ENCODE measurements around the gene SELENOT.
"Not testable (repeated sequence)": the region's sequence is repeated elsewhere in the genome, so short reads cannot be mapped to it uniquely, and the experiment has no call there.

Gene SELENOT

DNA sequence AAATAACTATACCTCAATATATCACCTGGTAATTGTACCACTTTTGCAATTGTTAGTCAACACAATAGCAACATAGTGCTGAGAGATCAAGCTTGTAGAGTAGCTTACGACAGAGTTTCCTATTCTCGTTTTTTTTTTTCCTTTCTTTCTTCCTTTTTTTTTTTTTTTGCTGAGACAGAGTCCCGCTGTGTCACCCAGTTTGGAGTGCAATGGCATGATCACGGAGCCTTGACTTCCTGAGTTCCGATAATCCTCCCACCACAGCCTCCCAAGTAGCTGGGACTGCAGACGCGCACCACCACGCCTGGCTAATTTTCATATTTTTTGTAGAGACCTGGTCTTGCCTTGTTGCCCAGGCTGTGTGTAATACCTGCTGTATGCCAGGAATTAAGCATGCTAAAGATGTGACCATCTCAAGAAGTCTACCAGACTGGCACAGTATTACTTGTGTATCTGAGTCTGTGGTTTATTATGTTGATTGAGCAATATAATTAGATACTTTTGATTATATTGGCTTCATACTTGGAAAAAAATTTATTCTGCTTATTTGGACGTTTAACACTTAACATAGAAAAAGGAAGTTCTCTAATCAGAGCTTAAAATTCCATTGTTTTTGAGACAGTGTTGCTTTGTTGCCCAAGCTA is 3.0 kb downstream of the SELENOT start:
- peak; percentile 89 for DNase-seq
- in situ Hi-C loops (cut with MboI; ENCODE audit: low pct_unique_long_range_greater_than_20kb, low sequenced_read_pairs) = no loop called here

- in situ Hi-C loops (cut with MboI; ENCODE audit: low pct_unique_long_range_greater_than_20kb, low sequenced_read_pairs) = no loop called here
Observed at GRCh38 chr3:150607267-150608065, 4.3 kb downstream of the SELENOT start.

DNA sequence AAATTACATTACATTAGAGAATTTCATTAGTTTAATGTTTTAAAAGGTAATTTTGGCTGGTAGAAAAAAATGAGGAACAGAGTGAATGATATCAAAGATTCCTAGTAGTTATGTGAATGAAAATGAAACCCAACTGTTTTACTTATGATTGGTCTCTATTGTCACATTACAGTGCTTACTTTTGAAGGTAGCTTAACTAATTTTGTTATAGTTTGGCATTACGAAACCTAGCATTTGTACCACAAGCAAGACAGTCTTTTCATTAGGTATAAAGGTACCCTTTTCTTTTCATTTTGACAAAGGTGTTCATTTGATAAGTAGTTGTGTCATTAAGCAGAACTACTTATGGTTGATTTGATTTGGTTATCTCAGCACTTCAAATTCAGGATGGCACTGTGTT is 6.9 kb downstream of the SELENOT start:
- in situ Hi-C loops (cut with MboI; ENCODE audit: low pct_unique_long_range_greater_than_20kb, low sequenced_read_pairs) = no loop called here
- DNase-seq = no peak

More at GRCh38 chr3:150607267-150608065, 4.3 kb downstream of the SELENOT start:
- no peak for DNase-seq

- no peak for DNase-seq
- in situ Hi-C loops (cut with MboI; ENCODE audit: low pct_unique_long_range_greater_than_20kb, low sequenced_read_pairs) = no loop called here
Observed at GRCh38 chr3:150610785-150611184, 7.7 kb downstream of the SELENOT start.

DNA sequence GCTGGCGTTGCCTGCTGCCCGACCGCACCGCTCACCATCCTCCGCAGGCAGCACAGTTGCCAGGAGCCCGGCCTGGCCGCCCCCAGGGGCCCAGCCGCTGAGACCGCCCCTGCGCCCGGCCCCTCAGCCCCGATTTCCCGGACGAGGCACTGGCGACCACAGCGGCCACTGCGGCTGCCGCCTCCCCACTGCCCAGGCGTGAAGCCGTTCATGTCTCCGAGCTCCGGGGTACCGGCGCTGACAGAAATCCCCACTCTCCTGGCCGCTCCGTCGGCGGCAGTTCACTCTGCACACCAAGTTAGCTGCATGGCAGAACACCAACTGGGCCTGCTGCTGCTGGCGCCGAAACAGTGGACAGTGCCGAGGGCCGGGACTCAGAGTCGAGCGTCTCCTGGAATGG is 8.5 kb downstream of the SELENOT start:
- in situ Hi-C loops (cut with MboI; ENCODE audit: low pct_unique_long_range_greater_than_20kb, low sequenced_read_pairs) = no loop called here
- no peak for DNase-seq

DNA sequence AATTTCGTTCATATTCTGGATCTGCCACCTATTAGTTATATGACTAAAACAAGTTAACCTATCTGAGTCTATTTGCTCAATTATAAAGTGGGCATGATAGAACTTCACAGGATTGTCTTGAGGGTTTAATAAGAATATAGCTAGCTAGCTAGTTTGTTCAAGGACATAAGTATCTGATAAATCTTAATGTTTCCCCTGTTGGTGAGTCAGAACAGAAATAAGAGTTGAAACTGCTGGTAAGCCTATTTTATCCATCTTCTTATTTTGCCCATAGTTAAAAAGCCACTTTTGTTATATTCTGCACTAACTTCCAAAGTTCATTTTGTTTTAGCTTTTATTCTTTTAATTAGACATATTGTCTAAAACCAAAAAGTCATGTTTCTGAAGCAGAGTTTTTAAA is 9.4 kb downstream of the SELENOT start:
- in situ Hi-C loops (cut with MboI; ENCODE audit: low pct_unique_long_range_greater_than_20kb, low sequenced_read_pairs) = no loop called here
- no peak for DNase-seq

GRCh38 chr3:150613034-150613433 is 9.9 kb downstream of the SELENOT start:
- in situ Hi-C loops (cut with MboI; ENCODE audit: low pct_unique_long_range_greater_than_20kb, low sequenced_read_pairs) = no loop called here
- no peak for DNase-seq

GRCh38 chr3:150613709-150614480 is 10.8 kb downstream of the SELENOT start:
- no peak for DNase-seq
- in situ Hi-C loops (cut with MboI; ENCODE audit: low pct_unique_long_range_greater_than_20kb, low sequenced_read_pairs) = no loop called here

DNA sequence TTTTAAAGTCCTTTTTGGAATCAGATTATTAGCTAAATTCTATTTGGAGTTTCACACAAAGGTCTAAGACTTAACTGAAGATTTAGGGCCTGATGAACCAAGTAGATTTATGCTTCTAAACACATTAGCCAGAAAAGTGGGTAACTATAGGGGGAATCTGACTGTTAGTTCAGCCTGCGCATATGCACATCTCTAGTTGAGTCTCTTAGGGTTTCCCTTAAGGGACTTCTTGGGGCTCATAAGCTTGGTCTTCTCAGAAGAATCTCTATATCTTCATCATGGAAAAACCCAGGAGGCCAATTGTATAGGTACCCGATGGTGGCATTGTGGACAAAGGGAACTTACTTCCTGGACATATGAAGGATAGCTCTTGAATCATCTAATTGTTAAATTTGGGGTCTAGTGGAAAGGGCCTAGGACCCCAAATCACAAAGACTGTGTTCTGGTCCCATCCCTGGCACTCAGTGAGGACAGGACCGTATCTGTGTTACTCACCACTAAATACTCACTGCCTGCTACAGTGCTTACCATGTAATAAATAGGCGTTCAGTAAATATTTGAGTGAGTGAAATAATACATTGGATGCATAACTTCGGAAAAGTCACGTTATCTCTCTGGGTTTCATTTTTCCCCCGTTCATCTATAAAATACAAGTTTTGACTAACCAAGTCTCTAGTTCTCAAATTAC is 17.0 kb downstream of the SELENOT start:
- in situ Hi-C loops (cut with MboI; ENCODE audit: low pct_unique_long_range_greater_than_20kb, low sequenced_read_pairs) = no loop called here
- DNase-seq = no peak

GRCh38 chr3:150622955-150623354 is 19.8 kb downstream of the SELENOT start:
- DNase-seq; in situ Hi-C loops (cut with MboI; ENCODE audit: low pct_unique_long_range_greater_than_20kb, low sequenced_read_pairs): not testable (repeated sequence)

GRCh38 chr3:150623945-150624344 is 20.8 kb downstream of the SELENOT start:
- DNase-seq = no peak
- in situ Hi-C loops (cut with MboI; ENCODE audit: low pct_unique_long_range_greater_than_20kb, low sequenced_read_pairs) = no loop called here

DNA sequence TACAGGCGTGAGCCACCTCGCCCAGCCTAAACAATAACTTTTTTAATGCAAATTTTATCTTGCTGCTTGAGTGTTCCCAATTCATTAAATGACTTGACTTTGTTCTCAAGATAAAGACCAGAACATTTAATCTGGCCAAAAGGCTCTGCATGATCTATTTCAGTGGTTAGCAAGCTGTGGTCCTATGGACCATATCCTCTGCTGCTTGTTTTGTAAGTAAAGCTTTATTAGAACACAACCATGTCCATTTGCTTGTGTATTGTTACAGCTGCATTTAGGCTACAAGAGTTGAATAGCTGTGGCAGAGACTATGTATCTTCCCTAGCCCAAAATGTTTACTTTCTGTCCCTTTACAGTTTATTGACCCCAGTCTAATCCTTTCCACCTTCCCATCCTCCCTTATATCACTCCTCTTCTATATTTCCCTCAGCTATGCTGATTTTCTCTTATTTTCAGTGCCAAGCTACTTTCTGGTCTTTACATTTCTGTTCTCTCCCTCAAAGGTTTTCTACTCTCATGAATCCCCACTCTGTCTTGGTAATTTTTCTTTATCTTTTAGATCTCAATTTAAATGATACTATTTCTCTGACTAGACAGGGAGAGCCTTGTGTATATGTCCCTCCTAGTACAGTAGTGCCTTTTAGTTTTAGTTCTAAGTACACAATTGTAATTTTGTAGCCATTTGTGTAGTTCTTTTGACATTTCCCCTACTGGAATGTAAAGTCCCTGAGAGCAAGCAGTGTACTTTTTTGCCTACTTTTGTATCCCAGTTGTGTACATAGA is 23.2 kb downstream of the SELENOT start:
- in situ Hi-C loops (cut with MboI; ENCODE audit: low pct_unique_long_range_greater_than_20kb, low sequenced_read_pairs) = no loop called here
- DNase-seq = no peak

DNA sequence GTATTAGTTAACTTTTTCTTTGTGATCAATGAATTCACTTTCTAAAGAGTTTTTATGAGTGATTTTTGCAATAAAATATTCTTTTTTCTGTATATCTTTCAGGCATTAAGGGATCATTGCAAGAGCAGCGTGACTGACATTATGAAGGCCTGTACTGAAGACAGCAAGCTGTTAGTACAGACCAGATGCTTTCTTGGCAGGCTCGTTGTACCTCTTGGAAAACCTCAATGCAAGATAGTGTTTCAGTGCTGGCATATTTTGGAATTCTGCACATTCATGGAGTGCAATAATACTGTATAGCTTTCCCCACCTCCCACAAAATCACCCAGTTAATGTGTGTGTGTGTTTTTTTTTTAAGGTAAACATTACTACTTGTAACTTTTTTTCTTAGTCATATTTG is 24.4 kb downstream of the SELENOT start:
- DNase-seq = no peak
- in situ Hi-C loops (cut with MboI; ENCODE audit: low pct_unique_long_range_greater_than_20kb, low sequenced_read_pairs) = no loop called here

DNA sequence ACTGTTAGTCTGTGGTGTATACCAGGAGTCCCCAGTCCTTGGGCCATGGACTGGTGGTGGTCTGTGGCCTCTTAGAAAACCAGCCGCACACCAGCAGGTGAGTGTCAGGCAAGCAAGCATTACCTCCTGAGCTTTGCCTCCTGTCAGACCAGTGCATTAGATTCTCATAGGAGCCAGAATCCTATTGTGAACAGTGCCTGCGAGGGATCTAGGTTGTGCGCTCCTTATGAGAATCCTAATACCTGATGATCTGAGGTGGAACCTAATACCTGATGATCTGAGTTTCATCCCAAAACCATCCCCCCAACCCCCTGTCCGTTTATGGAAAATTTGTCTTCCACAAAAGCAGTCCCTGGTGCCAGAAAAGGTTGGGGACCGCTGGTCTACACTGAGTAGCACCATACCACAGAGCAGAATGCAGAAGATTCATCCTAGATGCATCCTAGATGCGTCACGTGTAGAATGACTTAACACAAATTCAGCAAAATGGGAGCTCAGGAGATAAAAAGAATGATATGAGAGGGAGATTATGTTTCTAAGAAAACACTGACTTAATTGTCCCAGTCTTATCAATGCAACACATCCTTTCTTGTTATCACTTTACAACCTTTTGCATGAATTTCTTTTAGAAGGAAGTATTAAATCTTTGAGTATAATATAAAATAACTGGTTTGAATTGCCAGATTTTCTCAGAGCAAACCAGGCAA is 28.5 kb downstream of the SELENOT start:
- in situ Hi-C loops (cut with MboI; ENCODE audit: low pct_unique_long_range_greater_than_20kb, low sequenced_read_pairs) = no loop called here
- no peak for DNase-seq

DNA sequence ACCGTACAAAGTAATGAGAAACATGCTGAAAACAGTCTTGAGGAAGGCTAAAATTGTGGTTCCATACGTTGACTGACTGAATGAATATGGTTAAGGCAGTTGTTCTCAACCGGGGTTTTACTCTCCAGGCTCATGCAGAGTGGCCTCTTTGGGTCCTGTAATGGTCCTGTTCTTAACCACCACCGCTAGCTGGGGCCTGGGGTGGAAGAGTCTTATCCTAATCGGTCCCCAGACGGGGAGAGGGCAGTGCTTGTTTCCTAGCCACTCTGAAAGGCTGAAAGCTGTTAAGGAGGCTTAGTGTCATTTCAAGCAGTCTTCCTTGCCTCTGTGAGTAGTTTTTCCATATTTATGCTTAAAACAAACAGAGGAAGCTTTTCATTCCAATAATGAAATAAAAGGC is 32.0 kb downstream of the SELENOT start:
- in situ Hi-C loops (cut with MboI; ENCODE audit: low pct_unique_long_range_greater_than_20kb, low sequenced_read_pairs) = no loop called here
- no peak for DNase-seq

DNA sequence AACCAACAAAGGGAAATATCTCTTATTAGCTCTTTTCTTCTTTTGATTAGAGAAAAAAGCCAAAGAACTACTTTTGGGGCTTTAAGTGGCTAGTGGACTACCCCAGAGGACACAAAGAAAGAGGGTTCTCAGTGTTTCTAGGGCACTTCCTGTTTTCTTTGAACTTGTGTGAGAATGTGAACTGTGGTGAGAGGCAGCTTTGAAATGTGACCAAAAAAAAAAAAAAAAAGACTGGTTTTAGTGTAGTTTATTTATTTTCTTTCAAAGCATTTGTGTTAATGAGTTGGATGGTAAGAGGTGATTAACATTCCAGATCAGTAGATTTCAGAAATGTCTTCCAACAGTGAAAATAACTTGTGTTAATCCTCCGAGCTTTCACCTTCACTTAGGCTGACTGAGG is 32.4 kb downstream of the SELENOT start:
- peak; percentile 72 for DNase-seq
- in situ Hi-C loops (cut with MboI; ENCODE audit: low pct_unique_long_range_greater_than_20kb, low sequenced_read_pairs) = no loop called here

DNA sequence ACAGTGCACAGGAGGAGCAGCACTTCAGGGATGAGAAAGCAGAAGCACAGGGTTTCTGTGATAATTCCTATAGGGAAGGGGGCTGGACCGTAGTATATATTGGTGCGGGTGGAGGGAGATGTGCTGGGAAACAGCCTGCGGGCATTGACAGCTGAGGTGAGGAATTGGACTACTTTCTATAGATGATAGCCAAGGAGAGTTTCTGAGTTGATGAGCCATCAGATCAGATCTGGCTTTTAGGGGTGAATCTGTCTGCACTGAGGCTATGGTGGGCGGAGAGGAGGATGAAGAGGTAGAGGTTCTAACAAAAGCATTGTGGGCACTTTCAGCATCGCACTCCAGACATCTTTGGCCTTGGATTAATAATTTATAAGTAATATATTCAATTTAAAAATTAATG is 33.1 kb downstream of the SELENOT start:
- DNase-seq = no peak
- in situ Hi-C loops (cut with MboI; ENCODE audit: low pct_unique_long_range_greater_than_20kb, low sequenced_read_pairs) = no loop called here

DNA sequence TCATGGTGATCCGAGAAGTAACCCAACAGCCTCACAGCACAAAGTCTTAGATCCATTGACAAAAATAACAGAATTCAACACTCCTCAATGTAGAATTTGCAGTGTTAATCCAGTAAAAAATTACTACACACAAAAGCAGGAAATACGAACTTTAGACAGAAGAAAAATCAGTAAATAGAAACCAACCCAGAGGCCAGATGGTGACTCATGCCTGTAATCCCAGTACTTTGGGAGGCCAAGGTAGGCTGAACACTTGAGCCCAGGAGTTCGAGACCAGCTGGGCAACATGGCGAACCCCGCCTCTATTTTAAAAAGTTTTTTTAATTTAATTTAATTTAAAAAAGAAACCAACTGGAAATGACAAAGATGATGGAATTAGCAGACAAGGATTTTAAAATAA is 36.1 kb downstream of the SELENOT start:
- in situ Hi-C loops (cut with MboI; ENCODE audit: low pct_unique_long_range_greater_than_20kb, low sequenced_read_pairs) = no loop called here
- no peak for DNase-seq
